PC-3 (cell line): ENCODE results near the gene NOL4L.

Source experiments
- EZH2 ChIP-seq: fragments of 300-600 bp; sonication (generic); IDR thresholded peaks from one replicate; pipeline ENCODE4 v1.6.1; 2017; ENCODE audit warnings: antibody characterized with exemption, mild to moderate bottlenecking, low read length; ENCODE audit not compliant: unreplicated experiment
- EZH2phosphoT487 ChIP-seq: fragments of 300-600 bp; sonication (generic); IDR thresholded peaks from 2 replicates; pipeline ENCODE4 v1.6.1; 2018; ENCODE audit warnings: mild to moderate bottlenecking, antibody characterized with exemption, low read length, borderline replicate concordance
- TF ChIP-seq, protein P1 (sequence below): fragments of 300-600 bp; sonication (generic); conservative IDR thresholded peaks from 2 replicates; pipeline ENCODE4 v1.5.1; 2017; ENCODE audit warnings: antibody characterized with exemption, low read depth, mild to moderate bottlenecking, low read length

DNA sequence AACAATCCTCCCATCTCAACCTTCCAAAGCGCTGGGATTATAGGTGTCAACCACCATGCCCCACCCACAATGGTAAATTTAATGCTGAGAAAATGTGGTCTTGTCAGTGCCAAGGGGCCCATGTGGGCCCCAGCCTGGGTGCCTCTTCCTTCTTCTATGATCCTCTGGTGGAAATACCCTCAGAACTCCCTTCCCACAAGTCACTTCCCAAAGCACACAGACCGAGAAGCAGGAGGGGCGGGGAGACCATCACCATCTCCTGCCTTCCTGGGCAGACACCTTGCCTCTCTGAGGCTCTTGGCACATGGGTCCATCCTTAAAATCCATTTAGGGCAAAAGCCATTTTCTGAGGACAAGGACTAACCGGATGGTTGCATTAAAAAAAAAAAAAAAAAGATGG is 59.0 kb downstream of the NOL4L start:
- TF ChIP-seq, protein P1, sequence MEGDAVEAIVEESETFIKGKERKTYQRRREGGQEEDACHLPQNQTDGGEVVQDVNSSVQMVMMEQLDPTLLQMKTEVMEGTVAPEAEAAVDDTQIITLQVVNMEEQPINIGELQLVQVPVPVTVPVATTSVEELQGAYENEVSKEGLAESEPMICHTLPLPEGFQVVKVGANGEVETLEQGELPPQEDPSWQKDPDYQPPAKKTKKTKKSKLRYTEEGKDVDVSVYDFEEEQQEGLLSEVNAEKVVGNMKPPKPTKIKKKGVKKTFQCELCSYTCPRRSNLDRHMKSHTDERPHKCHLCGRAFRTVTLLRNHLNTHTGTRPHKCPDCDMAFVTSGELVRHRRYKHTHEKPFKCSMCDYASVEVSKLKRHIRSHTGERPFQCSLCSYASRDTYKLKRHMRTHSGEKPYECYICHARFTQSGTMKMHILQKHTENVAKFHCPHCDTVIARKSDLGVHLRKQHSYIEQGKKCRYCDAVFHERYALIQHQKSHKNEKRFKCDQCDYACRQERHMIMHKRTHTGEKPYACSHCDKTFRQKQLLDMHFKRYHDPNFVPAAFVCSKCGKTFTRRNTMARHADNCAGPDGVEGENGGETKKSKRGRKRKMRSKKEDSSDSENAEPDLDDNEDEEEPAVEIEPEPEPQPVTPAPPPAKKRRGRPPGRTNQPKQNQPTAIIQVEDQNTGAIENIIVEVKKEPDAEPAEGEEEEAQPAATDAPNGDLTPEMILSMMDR, result no peak
- TF ChIP-seq EZH2 (no peak), EZH2phosphoT487 (no peak)
